Adrenal gland (tissue), 5 donors: Measurements from ENCODE around the gene PTPRD.

Source experiments
- POLR2A ChIP-seq, 2 donors: fragments of 450-650 bp; IDR thresholded peaks; one replicate each; pipeline ENCODE4 v1.6.1; 2017; ENCODE audit warnings: antibody characterized with exemption in 2 of 2, mild to moderate bottlenecking in 2 of 2, moderate library complexity in 1 of 2
- TF ChIP-seq, protein P1 (sequence below), 6 experiments: fragments of 450-650 bp in 4 of 6; fragments of 200-600 bp in 2 of 6; sonication (generic) in 1 of 6; IDR thresholded peaks; 1 replicate in 5 of 6; 2 replicates in 1 of 6; pipeline versions ENCODE4 v1.5.1 to v1.8.0; 2016 to 2021; ENCODE audit warnings: antibody characterized with exemption in 6 of 6, mild to moderate bottlenecking in 2 of 6, moderate library complexity in 1 of 6
- donor health status: DM: no; HTN: no; CAD: no.

DNA sequence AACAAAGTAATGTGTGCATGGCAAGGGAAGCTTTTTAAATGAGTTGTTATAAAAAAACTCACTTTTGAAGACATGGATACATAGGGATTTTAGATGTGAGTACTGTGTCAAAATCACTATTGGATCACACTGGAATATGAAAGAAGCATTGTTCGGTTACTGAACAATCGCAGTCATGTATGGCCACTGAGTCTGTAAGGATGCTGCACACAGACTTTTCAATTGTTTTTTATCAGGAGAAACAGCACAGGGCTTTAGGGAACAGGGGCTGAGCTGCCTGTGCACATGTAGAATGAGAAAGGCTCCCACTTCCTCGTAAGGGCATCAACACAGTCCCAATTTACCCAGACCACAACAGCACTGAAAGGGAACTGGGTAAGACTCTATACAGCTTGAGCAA lies 1479.3 kb downstream of the PTPRD start:
- no peak for TF ChIP-seq POLR2A (IDR thresholded peaks at IDR 0.05)
- TF ChIP-seq, protein P1, sequence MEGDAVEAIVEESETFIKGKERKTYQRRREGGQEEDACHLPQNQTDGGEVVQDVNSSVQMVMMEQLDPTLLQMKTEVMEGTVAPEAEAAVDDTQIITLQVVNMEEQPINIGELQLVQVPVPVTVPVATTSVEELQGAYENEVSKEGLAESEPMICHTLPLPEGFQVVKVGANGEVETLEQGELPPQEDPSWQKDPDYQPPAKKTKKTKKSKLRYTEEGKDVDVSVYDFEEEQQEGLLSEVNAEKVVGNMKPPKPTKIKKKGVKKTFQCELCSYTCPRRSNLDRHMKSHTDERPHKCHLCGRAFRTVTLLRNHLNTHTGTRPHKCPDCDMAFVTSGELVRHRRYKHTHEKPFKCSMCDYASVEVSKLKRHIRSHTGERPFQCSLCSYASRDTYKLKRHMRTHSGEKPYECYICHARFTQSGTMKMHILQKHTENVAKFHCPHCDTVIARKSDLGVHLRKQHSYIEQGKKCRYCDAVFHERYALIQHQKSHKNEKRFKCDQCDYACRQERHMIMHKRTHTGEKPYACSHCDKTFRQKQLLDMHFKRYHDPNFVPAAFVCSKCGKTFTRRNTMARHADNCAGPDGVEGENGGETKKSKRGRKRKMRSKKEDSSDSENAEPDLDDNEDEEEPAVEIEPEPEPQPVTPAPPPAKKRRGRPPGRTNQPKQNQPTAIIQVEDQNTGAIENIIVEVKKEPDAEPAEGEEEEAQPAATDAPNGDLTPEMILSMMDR (IDR thresholded peaks at IDR 0.05) = no peak
